GM18868 (cell line): ENCODE data around the gene ASF1B.

Experiments
- ATAC-seq: cut with Tn5 transposase; IDR thresholded peaks from one replicate; pipeline ENCODE4 v1.9.1; 2021; ENCODE audit warnings: mild to moderate bottlenecking, moderate library complexity; ENCODE audit not compliant: unreplicated experiment

Gene ASF1B

GRCh38 chr19:14138576-14139265, 2.3 kb upstream of the ASF1B start:
- no peak for ATAC-seq

GRCh38 chr19:14135985-14136508, 342 bp downstream of the ASF1B start:
- ATAC-seq = no peak

- no peak for ATAC-seq
Measured at GRCh38 chr19:14135355-14135754, 1.0 kb downstream of the ASF1B start.

- ATAC-seq = no peak
Measured at GRCh38 chr19:14127929-14128509, 8.4 kb downstream of the ASF1B start.

- ATAC-seq = no peak
Measured at GRCh38 chr19:14127176-14127575, 9.2 kb downstream of the ASF1B start.

DNA sequence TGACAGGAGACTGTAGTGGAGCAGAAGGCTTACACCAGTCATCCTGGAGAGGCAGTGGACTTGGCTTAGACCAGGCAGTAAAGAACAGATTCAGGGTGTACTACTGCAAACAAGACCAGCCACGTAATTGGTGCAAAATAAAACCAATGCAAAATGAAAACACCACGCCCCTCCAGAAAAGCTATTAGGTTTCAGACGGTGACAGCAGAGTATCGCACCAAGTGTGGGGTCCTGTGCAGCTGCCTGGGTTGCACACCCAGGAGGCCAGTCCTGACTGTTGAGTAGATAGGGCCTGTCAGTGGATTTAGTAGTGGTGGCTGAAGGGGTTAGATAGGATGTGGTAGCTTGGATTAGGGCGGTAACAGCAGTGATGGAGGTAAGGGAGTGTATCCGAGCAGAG, 13.5 kb downstream of the ASF1B start:
- no peak for ATAC-seq

DNA sequence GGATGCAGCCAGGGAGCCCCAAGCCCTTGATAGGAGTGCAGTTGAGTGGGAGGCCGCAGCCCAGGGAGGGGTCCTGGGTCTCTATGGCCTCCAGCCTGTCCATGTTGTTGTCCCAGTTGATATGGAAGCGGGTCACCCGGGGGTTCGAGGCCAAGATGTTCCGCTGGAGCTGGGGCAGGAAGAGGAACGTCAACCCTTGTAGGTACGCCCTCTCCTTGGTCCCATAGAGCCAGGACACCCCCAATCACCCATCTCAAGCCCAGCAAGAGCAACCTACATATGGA, 15.9 kb downstream of the ASF1B start:
- no peak for ATAC-seq

DNA sequence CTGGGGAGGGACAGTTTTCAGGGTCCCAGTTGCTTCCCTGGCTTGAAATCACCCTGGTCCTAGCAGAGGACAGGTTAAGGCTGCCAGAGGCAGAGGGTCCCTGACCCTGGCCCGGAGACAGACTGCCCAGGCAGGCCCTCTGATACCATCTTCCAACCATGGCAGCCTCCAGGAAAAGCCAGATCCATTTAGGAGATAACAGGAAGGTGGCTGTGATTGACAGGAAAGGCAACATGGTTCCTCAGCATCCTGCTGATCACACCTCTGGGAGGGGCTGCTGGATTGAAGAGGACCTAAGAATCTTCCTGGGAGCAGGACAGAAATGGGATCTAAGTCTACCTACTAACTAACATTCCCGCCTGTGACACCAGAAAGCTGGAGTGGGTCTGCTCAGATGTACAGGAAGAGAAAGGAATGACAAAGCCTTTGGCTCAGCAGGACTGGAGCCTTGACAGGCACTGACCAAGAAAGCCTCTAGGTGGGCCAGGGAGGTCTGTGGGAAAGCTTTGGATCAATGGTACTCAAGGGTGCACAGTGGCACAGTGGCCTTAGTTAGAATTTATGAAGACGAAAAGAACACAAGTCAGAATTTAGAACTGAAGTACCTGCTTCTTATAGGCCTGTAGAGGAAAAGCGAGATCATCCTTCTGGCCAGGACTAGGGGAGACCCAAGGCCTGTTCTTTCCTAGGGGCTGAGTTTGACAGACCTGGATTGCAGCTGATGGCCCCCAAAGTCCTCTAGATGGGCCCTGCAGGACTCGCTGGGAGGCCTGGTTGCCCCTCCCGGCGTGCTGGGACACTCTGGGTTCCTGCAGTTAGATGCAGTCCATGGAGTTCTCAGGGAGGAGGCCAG, 16.5 kb downstream of the ASF1B start:
- ATAC-seq = no peak

GRCh38 chr19:14119146-14119545, 17.2 kb downstream of the ASF1B start:
- ATAC-seq = no peak

GRCh38 chr19:14118165-14119051, 18.0 kb downstream of the ASF1B start:
- ATAC-seq = no peak

- peak; percentile 90 for ATAC-seq
Measured at GRCh38 chr19:14117668-14118164, 18.7 kb downstream of the ASF1B start, which contains the start of gene PRKACA. Gene PRKACA (minus strand): TSS chr19:14117762. CDS start chr19:14117547, 215 bp downstream.

- ATAC-seq = peak; percentile 2
Measured at GRCh38 chr19:14116918-14117578, 19.3 kb downstream of the ASF1B start.

DNA sequence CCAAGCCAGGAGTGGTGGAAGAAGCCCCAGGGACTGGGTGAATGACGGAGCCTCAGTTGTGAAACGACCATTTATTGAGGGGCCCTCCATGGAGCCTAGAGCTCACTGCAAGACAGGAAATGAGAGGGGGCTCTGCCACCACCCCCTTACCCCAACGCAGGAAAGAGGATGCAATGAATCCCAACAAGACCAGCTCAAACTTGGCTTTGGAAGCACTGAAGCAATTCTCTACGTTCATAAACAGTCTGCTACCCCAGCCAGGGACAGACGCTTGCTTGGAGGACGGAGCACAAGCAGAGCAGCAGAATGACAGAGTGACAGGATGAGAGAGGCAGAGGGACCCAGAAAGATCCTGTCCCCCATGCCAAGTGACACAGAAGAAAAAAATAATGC, 19.9 kb downstream of the ASF1B start:
- ATAC-seq = no peak

DNA sequence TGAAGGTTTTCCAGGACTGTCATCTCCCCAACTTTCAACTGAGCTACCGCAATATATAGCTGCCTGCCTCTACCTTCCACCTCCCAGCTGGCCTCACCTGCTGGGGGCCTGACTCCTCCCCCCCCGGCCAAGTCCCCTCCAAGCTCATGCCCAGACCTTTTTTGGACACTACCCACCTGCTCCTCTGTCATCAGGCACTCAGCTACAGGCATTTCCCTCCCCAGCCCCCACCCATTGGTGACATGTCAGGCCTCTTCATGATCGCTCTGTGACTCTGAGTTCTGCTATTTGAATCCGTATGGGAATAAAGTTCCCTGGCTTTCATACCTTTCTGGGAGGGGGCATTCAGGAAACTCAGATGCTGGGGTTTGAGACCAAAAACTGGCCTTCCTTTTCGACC, 20.6 kb downstream of the ASF1B start:
- ATAC-seq = no peak

- ATAC-seq = no peak
Measured at GRCh38 chr19:14114854-14115253, 21.5 kb downstream of the ASF1B start.

GRCh38 chr19:14114439-14114838, 21.9 kb downstream of the ASF1B start:
- no peak for ATAC-seq

DNA sequence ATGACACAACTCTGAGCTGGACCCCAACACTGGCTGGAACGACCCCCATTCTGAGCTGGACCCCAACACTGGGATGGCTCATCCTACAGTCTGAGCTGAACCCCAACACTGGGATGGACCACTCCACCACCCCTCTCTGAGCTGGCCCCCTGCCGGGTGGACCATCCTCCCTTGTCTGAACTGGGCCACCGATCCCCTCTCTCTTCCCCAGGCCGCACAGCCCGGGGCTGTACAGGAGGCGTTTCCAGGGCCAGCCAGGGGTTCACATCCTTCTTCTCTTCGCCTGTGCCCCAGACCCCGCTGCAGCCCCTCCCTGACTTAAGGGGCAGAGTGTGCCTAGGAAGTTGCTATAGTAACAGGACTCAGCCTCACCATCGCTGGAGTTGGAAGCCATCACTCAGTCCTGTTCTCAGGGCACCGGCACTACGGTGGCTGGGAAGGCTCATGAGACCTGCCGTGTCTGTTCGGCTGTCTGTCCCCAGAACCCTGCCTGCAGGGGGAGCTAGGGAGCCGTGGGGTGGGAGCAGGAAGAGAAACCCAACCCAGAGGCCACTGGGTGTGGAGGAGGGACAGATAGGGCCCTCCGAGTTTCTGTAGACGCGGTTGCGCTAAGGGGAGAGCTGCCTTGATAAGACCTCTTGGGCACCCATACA, 22.5 kb downstream of the ASF1B start:
- no peak for ATAC-seq

DNA sequence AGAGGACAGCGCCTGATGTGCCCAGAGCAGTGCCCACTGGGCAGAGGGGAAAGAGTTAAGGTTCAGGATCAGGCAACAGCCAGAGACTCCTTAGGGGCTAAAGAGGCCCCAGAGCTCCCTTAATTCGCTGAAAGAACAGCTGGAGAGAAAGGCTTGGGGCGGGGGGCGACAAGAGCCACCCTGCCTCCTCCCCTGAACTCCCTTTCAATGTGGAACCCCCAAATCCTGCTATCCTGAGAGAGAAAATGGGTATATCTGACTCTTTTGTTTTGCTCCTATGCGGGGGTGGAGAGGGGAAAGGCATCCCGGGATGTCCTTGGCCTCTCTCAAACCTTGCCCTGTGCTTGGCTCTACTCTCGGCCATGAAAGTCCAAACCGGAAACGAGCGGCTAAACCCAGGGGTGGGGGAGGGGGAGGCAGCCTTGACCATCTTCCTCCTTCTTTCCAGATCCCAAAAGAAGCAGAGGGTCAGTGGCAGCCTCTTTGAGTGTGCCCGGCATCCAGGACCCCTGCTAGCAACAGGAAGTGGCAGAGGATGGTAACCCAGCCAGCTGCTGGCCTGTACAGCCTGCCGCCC, 23.5 kb downstream of the ASF1B start:
- ATAC-seq = no peak
